Mammary epithelial cell (primary cell): Measurements from ENCODE around the gene NRAS.

Source experiments
- EZH2 ChIP-seq: IDR thresholded peaks from 2 replicates; pipeline ENCODE4 v1.6.1; 2012; ENCODE audit warnings: low read length, inconsistent platforms, borderline replicate concordance
- TF ChIP-seq, protein P1 (sequence below), 2 donors: IDR thresholded peaks in 1 of 2; conservative IDR thresholded peaks in 1 of 2; 2 replicates each; pipeline ENCODE4 v1.5.1; 2011 to 2012; ENCODE audit warnings: inconsistent platforms in 2 of 2, low read length in 2 of 2, mild to moderate bottlenecking in 2 of 2, control low read depth in 1 of 2, low read depth in 1 of 2; ENCODE audit not compliant: insufficient read depth in 1 of 2; ENCODE audit errors: extremely low read depth in 1 of 2

GRCh38 chr1:114723915-114724314 lies 7.3 kb upstream of the NRAS start:
- TF ChIP-seq, protein P1, sequence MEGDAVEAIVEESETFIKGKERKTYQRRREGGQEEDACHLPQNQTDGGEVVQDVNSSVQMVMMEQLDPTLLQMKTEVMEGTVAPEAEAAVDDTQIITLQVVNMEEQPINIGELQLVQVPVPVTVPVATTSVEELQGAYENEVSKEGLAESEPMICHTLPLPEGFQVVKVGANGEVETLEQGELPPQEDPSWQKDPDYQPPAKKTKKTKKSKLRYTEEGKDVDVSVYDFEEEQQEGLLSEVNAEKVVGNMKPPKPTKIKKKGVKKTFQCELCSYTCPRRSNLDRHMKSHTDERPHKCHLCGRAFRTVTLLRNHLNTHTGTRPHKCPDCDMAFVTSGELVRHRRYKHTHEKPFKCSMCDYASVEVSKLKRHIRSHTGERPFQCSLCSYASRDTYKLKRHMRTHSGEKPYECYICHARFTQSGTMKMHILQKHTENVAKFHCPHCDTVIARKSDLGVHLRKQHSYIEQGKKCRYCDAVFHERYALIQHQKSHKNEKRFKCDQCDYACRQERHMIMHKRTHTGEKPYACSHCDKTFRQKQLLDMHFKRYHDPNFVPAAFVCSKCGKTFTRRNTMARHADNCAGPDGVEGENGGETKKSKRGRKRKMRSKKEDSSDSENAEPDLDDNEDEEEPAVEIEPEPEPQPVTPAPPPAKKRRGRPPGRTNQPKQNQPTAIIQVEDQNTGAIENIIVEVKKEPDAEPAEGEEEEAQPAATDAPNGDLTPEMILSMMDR (conservative IDR thresholded peaks at IDR 0.05 in 1 of 2, IDR thresholded peaks at IDR 0.05 in 1 of 2; ENCODE audit: extremely low read depth in 1 of 2, insufficient read depth in 1 of 2, low read depth in 1 of 2, low read length in 2 of 2), result no peak
- TF ChIP-seq EZH2, result no peak
